Activated CD8-positive, alpha-beta memory T cell treated with anti-CD3 and anti-CD28 coated beads for 48 hours (primary cell): ENCODE measurements around the gene ZFAND2B.
"Not testable (repeated sequence)": the region's sequence is repeated elsewhere in the genome, so short reads cannot be mapped to it uniquely, and the experiment has no call there.

Experiments used
- DNase-seq, 3 experiments: peaks; one replicate each; pipeline ENCODE4 v3.0.0-alpha.2; 2020; ENCODE audit warnings: low read depth in 2 of 3, low spot score in 2 of 3

ZFAND2B gene

GRCh38 chr2:219250049-219250781 is 43.6 kb downstream of the ZFAND2B start:
- DNase-seq = no peak

GRCh38 chr2:219251656-219252055 is 45.1 kb downstream of the ZFAND2B start:
- DNase-seq = no peak

- no peak for DNase-seq
Observed at GRCh38 chr2:219252084-219252483, 45.5 kb downstream of the ZFAND2B start.

GRCh38 chr2:219252570-219252899 is 46.0 kb downstream of the ZFAND2B start:
- DNase-seq = peak in 1 of 3 experiments; percentile 16

GRCh38 chr2:219252900-219253752 is 46.5 kb downstream of the ZFAND2B start, which contains the start of gene TUBA4B:
TSS of gene TUBA4B (plus strand) at chr2:219253243. CDS start at chr2:219253408, 165 bp downstream.
- DNase-seq = peak in 1 of 3 experiments; percentile 27

- peak; percentile 78 to 86 (median 79) for DNase-seq
Observed at GRCh38 chr2:219253753-219254589, 47.4 kb downstream of the ZFAND2B start, which contains the start of gene TUBA4A. TSS of gene TUBA4A (minus strand) at chr2:219253918. CDS start at chr2:219253858, 60 bp downstream.

GRCh38 chr2:219254590-219255201 is 48.1 kb downstream of the ZFAND2B start:
- peak in 1 of 3 experiments; percentile 37 for DNase-seq

GRCh38 chr2:219258942-219259341 is 52.4 kb downstream of the ZFAND2B start:
- DNase-seq = not testable (repeated sequence)
